CD4-positive, alpha-beta T cell treated with Interleukin-21 for 1 hour (primary cell): ENCODE measurements around the gene CDH20.

Source experiments
- DNase-seq: peaks from one replicate; pipeline ENCODE4 v3.0.0-alpha.2; 2020

CDH20 gene

GRCh38 chr18:61432590-61432989 is 99.4 kb downstream of the CDH20 start:
- DNase-seq, result no peak

- DNase-seq, result peak; percentile 4
Measured at GRCh38 chr18:61435064-61435652, 101.9 kb downstream of the CDH20 start.

- DNase-seq, result no peak
Measured at GRCh38 chr18:61443081-61443725, 110.0 kb downstream of the CDH20 start.

- no peak for DNase-seq
Measured at GRCh38 chr18:61448316-61448715, 115.1 kb downstream of the CDH20 start.

- DNase-seq, result no peak
Measured at GRCh38 chr18:61459896-61460648, 126.8 kb downstream of the CDH20 start.

GRCh38 chr18:61464551-61465142 is 131.4 kb downstream of the CDH20 start:
- no peak for DNase-seq

- no peak for DNase-seq
Measured at GRCh38 chr18:61466736-61467135, 133.5 kb downstream of the CDH20 start.

GRCh38 chr18:61470031-61470674 is 136.9 kb downstream of the CDH20 start:
- DNase-seq, result no peak

GRCh38 chr18:61471541-61471940 is 138.3 kb downstream of the CDH20 start:
- DNase-seq, result no peak

- no peak for DNase-seq
Measured at GRCh38 chr18:61471942-61472341, 138.7 kb downstream of the CDH20 start.

GRCh38 chr18:61474341-61474740 is 141.1 kb downstream of the CDH20 start:
- no peak for DNase-seq

GRCh38 chr18:61474918-61475317 is 141.7 kb downstream of the CDH20 start:
- no peak for DNase-seq

GRCh38 chr18:61475931-61476330 is 142.7 kb downstream of the CDH20 start:
- no peak for DNase-seq

GRCh38 chr18:61489334-61489733 is 156.1 kb downstream of the CDH20 start:
- DNase-seq, result no peak

- DNase-seq, result no peak
Measured at GRCh38 chr18:61496374-61496773, 163.1 kb downstream of the CDH20 start.

- no peak for DNase-seq
Measured at GRCh38 chr18:61497422-61497821, 164.2 kb downstream of the CDH20 start.

- no peak for DNase-seq
Measured at GRCh38 chr18:61502472-61502871, 169.2 kb downstream of the CDH20 start.

- no peak for DNase-seq
Measured at GRCh38 chr18:61503688-61504087, 170.5 kb downstream of the CDH20 start.

GRCh38 chr18:61528961-61529360 is 195.7 kb downstream of the CDH20 start:
- DNase-seq, result no peak

- DNase-seq, result no peak
Measured at GRCh38 chr18:61530681-61531080, 197.5 kb downstream of the CDH20 start.

- no peak for DNase-seq
Measured at GRCh38 chr18:61531182-61531581, 198.0 kb downstream of the CDH20 start.

- DNase-seq, result no peak
Measured at GRCh38 chr18:61531891-61532290, 198.7 kb downstream of the CDH20 start.

GRCh38 chr18:61535401-61535800 is 202.2 kb downstream of the CDH20 start:
- DNase-seq, result no peak
